ENCODE results near the gene HIPK1. TPM values are rescaled to one million over a fixed set of nuclear protein-coding genes. Genes with fewer than 3 reads are reported as not detected.

HIPK1 gene
- total and polyA plus RNA-seq, 2 of the 13 experiments (the other 11 are each of a cell fraction or from before 2014, with no cell fraction given) = 20.8 to 33.4 TPM

DNA sequence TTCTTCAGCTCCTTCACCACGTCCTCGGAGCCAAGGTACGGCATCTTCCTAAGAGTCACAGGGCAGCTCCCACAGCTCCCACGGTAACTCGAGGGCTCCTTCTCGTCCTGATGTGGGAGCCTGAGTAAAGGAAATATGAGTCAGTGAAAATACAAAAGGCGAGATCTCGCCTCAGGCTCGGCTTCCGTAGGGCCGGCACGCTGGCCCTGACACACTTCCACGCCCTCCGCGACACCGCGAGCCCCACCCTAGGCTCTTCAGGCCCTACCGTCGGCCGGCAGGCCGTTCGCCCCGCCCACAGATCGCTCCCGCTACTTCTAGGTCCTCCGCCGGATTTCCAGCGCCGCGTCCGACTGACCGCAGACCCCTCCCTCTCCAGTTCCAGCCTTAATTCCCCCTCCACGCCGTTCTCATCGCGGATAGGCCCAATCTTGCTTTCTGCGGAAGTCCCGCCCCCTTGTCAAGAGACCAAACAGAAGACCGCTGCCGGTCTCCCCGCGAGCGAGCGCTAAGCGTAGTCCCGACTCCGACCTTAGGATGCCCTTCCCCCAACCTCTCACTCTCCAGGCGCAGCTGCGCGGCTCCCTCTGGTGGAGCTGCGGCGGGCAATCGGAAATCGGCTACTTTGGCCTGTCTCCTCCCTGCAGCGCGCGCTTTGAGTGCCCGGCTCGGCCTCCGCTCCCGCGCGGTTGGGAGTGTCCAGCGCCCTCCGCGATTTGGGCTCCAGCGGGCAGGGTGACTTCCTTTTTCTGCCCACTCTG lies 24.3 kb upstream of the HIPK1 start, which contains the start of the genes AP4B1 and DCLRE1B (continued):
- TF ChIP-seq CENPT (CRISPR knock-in tag; IDR thresholded peaks at IDR 0.05; ENCODE audit: low read depth) (peak; percentile 64; the same call in 1 of the 2 replicates), PTBP1 (IDR thresholded peaks at IDR 0.05; ENCODE audit: low read depth, low read length, poor library complexity, severe bottlenecking) (peak; percentile 88), ZNF788 (CRISPR knock-in tag; IDR thresholded peaks at IDR 0.05; ENCODE audit: borderline replicate concordance) (peak; percentile 76; the same call in 1 of the 2 replicates), HNF4G (IDR thresholded peaks at IDR 0.05; ENCODE audit: borderline replicate concordance, low read depth, low read length) (peak; percentile 44; the same call in 1 of the 2 replicates), HNF4G (CRISPR knock-in tag; IDR thresholded peaks at IDR 0.05; ENCODE audit: borderline replicate concordance, low read depth) (peak; percentile 67; the same call in 1 of the 2 replicates), GPN1 (CRISPR knock-in tag; IDR thresholded peaks at IDR 0.05; ENCODE audit: borderline replicate concordance) (no peak), ZEB1 (IDR thresholded peaks at IDR 0.05; ENCODE audit: insufficient replicate concordance, low read depth) (peak; percentile 28), AGO2 (optimal IDR thresholded peaks at IDR 0.05; ENCODE audit: low read depth, low read length) (no peak), ZNF33A (CRISPR knock-in tag; IDR thresholded peaks at IDR 0.05; ENCODE audit: borderline replicate concordance) (no peak; the same call in 1 of the 2 replicates), ZNF816 (CRISPR knock-in tag; IDR thresholded peaks at IDR 0.05; ENCODE audit: borderline replicate concordance) (0 out of 2 replicates have a peak, but pooled peaks have one; percentile 29), ZNF773 (CRISPR knock-in tag; IDR thresholded peaks at IDR 0.05; ENCODE audit: borderline replicate concordance) (no peak), MEIS1 (CRISPR knock-in tag; IDR thresholded peaks at IDR 0.05; ENCODE audit: borderline replicate concordance) (no peak), TP53 (CRISPR knock-in tag; conservative IDR thresholded peaks at IDR 0.05) (no peak), SRY (CRISPR knock-in tag; IDR thresholded peaks at IDR 0.05) (no peak), ONECUT2 (CRISPR knock-in tag; IDR thresholded peaks at IDR 0.05) (peak; percentile 47; the same call in 1 of the 2 replicates)
- TF ChIP-seq, protein P1, sequence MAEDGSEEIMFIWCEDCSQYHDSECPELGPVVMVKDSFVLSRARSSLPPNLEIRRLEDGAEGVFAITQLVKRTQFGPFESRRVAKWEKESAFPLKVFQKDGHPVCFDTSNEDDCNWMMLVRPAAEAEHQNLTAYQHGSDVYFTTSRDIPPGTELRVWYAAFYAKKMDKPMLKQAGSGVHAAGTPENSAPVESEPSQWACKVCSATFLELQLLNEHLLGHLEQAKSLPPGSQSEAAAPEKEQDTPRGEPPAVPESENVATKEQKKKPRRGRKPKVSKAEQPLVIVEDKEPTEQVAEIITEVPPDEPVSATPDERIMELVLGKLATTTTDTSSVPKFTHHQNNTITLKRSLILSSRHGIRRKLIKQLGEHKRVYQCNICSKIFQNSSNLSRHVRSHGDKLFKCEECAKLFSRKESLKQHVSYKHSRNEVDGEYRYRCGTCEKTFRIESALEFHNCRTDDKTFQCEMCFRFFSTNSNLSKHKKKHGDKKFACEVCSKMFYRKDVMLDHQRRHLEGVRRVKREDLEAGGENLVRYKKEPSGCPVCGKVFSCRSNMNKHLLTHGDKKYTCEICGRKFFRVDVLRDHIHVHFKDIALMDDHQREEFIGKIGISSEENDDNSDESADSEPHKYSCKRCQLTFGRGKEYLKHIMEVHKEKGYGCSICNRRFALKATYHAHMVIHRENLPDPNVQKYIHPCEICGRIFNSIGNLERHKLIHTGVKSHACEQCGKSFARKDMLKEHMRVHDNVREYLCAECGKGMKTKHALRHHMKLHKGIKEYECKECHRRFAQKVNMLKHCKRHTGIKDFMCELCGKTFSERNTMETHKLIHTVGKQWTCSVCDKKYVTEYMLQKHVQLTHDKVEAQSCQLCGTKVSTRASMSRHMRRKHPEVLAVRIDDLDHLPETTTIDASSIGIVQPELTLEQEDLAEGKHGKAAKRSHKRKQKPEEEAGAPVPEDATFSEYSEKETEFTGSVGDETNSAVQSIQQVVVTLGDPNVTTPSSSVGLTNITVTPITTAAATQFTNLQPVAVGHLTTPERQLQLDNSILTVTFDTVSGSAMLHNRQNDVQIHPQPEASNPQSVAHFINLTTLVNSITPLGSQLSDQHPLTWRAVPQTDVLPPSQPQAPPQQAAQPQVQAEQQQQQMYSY (CRISPR knock-in tag; IDR thresholded peaks at IDR 0.05) = no peak
- TF ChIP-seq, protein P2, sequence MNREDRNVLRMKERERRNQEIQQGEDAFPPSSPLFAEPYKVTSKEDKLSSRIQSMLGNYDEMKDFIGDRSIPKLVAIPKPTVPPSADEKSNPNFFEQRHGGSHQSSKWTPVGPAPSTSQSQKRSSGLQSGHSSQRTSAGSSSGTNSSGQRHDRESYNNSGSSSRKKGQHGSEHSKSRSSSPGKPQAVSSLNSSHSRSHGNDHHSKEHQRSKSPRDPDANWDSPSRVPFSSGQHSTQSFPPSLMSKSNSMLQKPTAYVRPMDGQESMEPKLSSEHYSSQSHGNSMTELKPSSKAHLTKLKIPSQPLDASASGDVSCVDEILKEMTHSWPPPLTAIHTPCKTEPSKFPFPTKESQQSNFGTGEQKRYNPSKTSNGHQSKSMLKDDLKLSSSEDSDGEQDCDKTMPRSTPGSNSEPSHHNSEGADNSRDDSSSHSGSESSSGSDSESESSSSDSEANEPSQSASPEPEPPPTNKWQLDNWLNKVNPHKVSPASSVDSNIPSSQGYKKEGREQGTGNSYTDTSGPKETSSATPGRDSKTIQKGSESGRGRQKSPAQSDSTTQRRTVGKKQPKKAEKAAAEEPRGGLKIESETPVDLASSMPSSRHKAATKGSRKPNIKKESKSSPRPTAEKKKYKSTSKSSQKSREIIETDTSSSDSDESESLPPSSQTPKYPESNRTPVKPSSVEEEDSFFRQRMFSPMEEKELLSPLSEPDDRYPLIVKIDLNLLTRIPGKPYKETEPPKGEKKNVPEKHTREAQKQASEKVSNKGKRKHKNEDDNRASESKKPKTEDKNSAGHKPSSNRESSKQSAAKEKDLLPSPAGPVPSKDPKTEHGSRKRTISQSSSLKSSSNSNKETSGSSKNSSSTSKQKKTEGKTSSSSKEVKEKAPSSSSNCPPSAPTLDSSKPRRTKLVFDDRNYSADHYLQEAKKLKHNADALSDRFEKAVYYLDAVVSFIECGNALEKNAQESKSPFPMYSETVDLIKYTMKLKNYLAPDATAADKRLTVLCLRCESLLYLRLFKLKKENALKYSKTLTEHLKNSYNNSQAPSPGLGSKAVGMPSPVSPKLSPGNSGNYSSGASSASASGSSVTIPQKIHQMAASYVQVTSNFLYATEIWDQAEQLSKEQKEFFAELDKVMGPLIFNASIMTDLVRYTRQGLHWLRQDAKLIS (CRISPR knock-in tag; IDR thresholded peaks at IDR 0.05) = no peak
- TF ChIP-seq, protein P3, sequence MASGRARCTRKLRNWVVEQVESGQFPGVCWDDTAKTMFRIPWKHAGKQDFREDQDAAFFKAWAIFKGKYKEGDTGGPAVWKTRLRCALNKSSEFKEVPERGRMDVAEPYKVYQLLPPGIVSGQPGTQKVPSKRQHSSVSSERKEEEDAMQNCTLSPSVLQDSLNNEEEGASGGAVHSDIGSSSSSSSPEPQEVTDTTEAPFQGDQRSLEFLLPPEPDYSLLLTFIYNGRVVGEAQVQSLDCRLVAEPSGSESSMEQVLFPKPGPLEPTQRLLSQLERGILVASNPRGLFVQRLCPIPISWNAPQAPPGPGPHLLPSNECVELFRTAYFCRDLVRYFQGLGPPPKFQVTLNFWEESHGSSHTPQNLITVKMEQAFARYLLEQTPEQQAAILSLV (CRISPR knock-in tag; IDR thresholded peaks at IDR 0.05; ENCODE audit: borderline replicate concordance) = peak; percentile 15; the same call in 1 of the 2 replicates
- TF ChIP-seq, protein P4, sequence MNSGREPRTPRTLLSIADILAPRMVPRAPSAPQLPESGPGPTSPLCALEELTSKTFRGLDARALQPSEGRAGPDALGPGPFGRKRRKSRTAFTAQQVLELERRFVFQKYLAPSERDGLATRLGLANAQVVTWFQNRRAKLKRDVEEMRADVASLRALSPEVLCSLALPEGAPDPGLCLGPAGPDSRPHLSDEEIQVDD (CRISPR knock-in tag; IDR thresholded peaks at IDR 0.05; ENCODE audit: borderline replicate concordance) = no peak
